A673 (cell line): Measurements from ENCODE around the gene CPA2. TPM values are rescaled to one million over a fixed set of nuclear protein-coding genes. Genes with fewer than 3 reads are reported as not detected.

ENCODE experiments used
- BruUV-seq: library from RNA; stranded (reverse); fragments of 400-500 nt; replicated peaks from 2 replicates; lab custom pipeline; 2021; lab: Mats Ljungman, UMichigan
- CTCF ChIA-PET: fragments of 300-600 bp; sonication (Branson Sonifier 250); formaldehyde crosslinking; loops from one replicate; lab custom pipeline; 2022; ENCODE audit warnings: antibody characterized with exemption; lab: Charles Lee
- POLR2A ChIA-PET: fragments of 300-600 bp; sonication (Branson Sonifier 250); formaldehyde crosslinking; loops from one replicate; lab custom pipeline; 2022; ENCODE audit warnings: antibody characterized with exemption; ENCODE audit not compliant: low non-redundant PET; lab: Charles Lee
- DNase-seq: peaks from one replicate; pipeline ENCODE4 v3.0.0-alpha.2; 2015; ENCODE audit warnings: low spot score
- H3K27ac ChIP-seq: fragments of 200-600 bp; sonication (generic); 2 replicates; pipeline ENCODE4 v1.5.1; 2016; ENCODE audit warnings: mixed run types, low read depth, mild to moderate bottlenecking, mixed read lengths, antibody characterized with exemption, low read length; ENCODE audit not compliant: poor library complexity, severe bottlenecking
- H3K27me3 ChIP-seq: fragments of 200-600 bp; sonication (generic); replicated peaks from 2 replicates; pipeline ENCODE4 v1.6.1; 2017; ENCODE audit warnings: mixed run types, low read depth, mild to moderate bottlenecking, mixed read lengths, antibody characterized with exemption, low read length; ENCODE audit not compliant: insufficient read depth, poor library complexity
- H3K36me3 ChIP-seq: fragments of 200-600 bp; sonication (generic); 2 replicates; pipeline ENCODE4 v1.6.1; 2016; ENCODE audit warnings: mixed run types, mild to moderate bottlenecking, mixed read lengths, antibody characterized with exemption, low read length; ENCODE audit not compliant: insufficient read depth, poor library complexity, severe bottlenecking
- H3K4me1 ChIP-seq: fragments of 200-600 bp; sonication (generic); 2 replicates; pipeline ENCODE4 v1.6.1; 2017; ENCODE audit warnings: mixed run types, mild to moderate bottlenecking, mixed read lengths, antibody characterized with exemption, low read length; ENCODE audit not compliant: insufficient read depth, poor library complexity, severe bottlenecking
- H3K4me3 ChIP-seq: fragments of 200-600 bp; sonication (generic); 2 replicates; pipeline ENCODE4 v1.5.1; 2016; ENCODE audit warnings: low read depth, mixed run types, mild to moderate bottlenecking, mixed read lengths, low read length; ENCODE audit not compliant: poor library complexity, severe bottlenecking
- H3K9me3 ChIP-seq: fragments of 200-600 bp; sonication (generic); 2 replicates; pipeline ENCODE4 v1.6.1; 2016; ENCODE audit warnings: mixed run types, low read depth, mild to moderate bottlenecking, mixed read lengths, antibody characterized with exemption, low read length; ENCODE audit not compliant: poor library complexity, severe bottlenecking
- CTCF ChIP-seq: fragments of 300-800, 200-600 bp; sonication (generic); conservative IDR thresholded peaks from 2 replicates; pipeline ENCODE4 v1.5.1; 2017; ENCODE audit warnings: low read depth, mild to moderate bottlenecking, antibody characterized with exemption, low read length, moderate library complexity, mixed read lengths
- EZH2 ChIP-seq: fragments of 200-600 bp; sonication (generic); IDR thresholded peaks from 2 replicates; pipeline ENCODE4 v1.6.1; 2017; ENCODE audit warnings: borderline replicate concordance, low read depth, mild to moderate bottlenecking, mixed read lengths, antibody characterized with exemption, low read length; ENCODE audit not compliant: poor library complexity, severe bottlenecking
- intact Hi-C: fragments of 100-400 bp; cut with micrococcal nuclease; formaldehyde crosslinking; loops from one replicate; pipeline ENCODE4 v1.10.0; 2022; ENCODE audit not compliant: unreplicated experiment
- total RNA-seq: library from RNA; stranded (reverse); gene quantifications from 2 replicates; pipeline ENCODE4 v1.2.3, GENCODE V29; 2021

Gene CPA2
- total RNA-seq, 1 experiment from 2014 or later = 0.43 TPM

GRCh38 chr7:130254555-130254954, 12.1 kb upstream of the CPA2 start:
- Histone ChIP-seq H3K9me3 (peaks cover 23% of the 10 kb centered on the region), H3K27ac (no peak overlapping the region), H3K36me3 (no peaks in the 10 kb centered on the region), H3K4me1 (no peaks in the 10 kb centered on the region), H3K27me3 (no peaks in the 10 kb centered on the region), H3K4me3 (no peak overlapping the region)
- intact Hi-C loops = no loop called here
- TF ChIP-seq CTCF (no peak), EZH2 (no peak)
- ChIA-PET CTCF (no interaction called here), POLR2A (no interaction called here)
- no peak for DNase-seq
- no TSS peak for BruUV-seq

GRCh38 chr7:130256704-130257103, 10.0 kb upstream of the CPA2 start:
- Histone ChIP-seq H3K36me3 (no peaks in the 10 kb centered on the region), H3K27me3 (no peaks in the 10 kb centered on the region), H3K4me1 (no peaks in the 10 kb centered on the region), H3K9me3 (peaks cover 23% of the 10 kb centered on the region), H3K4me3 (no peak overlapping the region), H3K27ac (no peak overlapping the region)
- intact Hi-C loops = no loop called here
- POLR2A ChIA-PET = no interaction called here
- DNase-seq = no peak
- no peak for TF ChIP-seq EZH2
- no peak for TF ChIP-seq CTCF
- CTCF ChIA-PET = no interaction called here
- BruUV-seq = no TSS peak

- H3K36me3 ChIP-seq = no peaks in the 10 kb centered on the region
- POLR2A ChIA-PET = no interaction called here
- TF ChIP-seq CTCF (no peak), EZH2 (no peak)
- no peak overlapping the region for H3K27ac ChIP-seq
- no peaks in the 10 kb centered on the region for H3K4me1 ChIP-seq
- CTCF ChIA-PET = no interaction called here
- H3K9me3 ChIP-seq = peaks cover 23% of the 10 kb centered on the region
- no peak for DNase-seq
- no peak overlapping the region for H3K4me3 ChIP-seq
- no TSS peak for BruUV-seq
- H3K27me3 ChIP-seq = no peaks in the 10 kb centered on the region
- intact Hi-C loops = no loop called here
Measured at GRCh38 chr7:130258494-130259078, 8.1 kb upstream of the CPA2 start.
